ES-I3 (cell line): ENCODE data around the gene SPDYE4.

Source experiments
- H3K36me3 ChIP-seq: 2 replicates; pipeline ENCODE4 v1.6.1; 2013; ENCODE audit warnings: mild to moderate bottlenecking, low read length, control low read depth, moderate library complexity; ENCODE audit not compliant: insufficient read depth
- H3K4me1 ChIP-seq: 2 replicates; pipeline ENCODE4 v1.6.1; 2013; ENCODE audit warnings: mild to moderate bottlenecking, control low read depth, low read length; ENCODE audit not compliant: insufficient read depth
- H3K9ac ChIP-seq: 2 replicates; pipeline ENCODE4 v1.6.1; 2013; ENCODE audit warnings: low read depth, mild to moderate bottlenecking, low read length, moderate library complexity
- H3K9me3 ChIP-seq: 2 replicates; pipeline ENCODE4 v1.6.1; 2013; ENCODE audit warnings: mild to moderate bottlenecking, low read length, moderate library complexity; ENCODE audit not compliant: control insufficient read depth, insufficient read depth

The SPDYE4 gene

DNA sequence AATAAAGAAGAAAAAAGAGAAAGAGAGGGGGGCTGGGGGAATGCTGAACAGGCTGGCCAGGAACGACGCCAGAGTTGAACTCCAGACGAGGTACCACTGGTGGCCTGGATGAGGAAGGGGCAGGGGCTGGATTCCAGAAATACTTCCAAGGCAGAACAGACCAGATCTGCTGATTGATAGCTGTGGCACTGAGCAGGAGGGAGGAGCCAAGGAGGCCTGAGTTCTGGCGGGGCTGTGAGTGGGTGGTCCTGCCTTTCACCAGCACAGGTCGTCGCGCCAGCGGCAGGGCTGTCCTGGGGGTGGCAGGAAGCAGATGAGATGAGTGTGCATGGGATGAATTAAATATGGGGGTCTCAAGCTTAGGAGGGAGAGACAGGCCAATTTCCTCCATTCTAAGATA is 19.2 kb downstream of the SPDYE4 start:
- no peaks in the 10 kb centered on the region for H3K36me3 ChIP-seq
- H3K9ac ChIP-seq: no peak overlapping the region
- H3K4me1 ChIP-seq: peaks cover 7% of the 10 kb centered on the region; the same call in 1 of the 2 replicates
- no peaks in the 10 kb centered on the region for H3K9me3 ChIP-seq

DNA sequence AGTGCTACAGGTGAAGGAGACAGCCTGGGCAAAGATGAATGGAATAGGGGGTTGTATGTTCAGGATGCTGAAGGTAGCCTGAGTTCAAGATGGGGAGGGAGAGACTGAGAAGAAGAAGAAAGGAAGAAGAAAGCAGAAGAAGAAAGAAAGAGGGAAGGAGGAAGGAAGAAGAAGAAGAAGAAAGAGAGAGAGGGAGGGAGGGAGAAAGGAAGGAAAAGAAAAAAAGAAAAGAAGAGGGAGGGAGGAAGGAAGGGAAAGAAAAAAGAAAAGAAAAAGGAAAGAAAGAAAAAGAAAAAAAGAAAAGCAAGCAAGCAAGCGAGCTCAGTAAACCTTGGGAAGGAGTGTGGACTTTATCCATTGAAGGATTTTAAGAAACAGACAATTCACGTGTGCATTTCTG is 21.6 kb downstream of the SPDYE4 start:
- no peak overlapping the region for H3K9ac ChIP-seq

DNA sequence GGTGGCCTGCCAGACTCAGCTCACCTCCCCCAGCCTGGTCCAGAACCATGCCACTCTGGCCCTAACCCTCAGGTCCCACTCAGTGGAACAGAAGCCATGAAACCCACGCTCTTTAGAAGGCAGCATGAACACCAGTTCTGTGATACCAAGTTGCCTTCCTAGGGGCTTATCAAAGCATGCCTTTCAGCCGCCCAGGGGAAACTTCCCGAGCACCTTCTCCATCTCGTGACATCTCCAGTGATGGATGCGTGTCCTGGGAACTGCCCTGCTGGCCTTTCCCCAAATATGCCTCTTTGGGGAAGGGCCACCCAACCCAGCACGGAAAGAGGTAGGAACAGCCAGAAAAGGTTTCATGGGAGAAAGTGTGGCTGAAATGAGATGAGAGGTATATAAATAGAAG is 22.0 kb downstream of the SPDYE4 start:
- no peak overlapping the region for H3K9ac ChIP-seq
- no peaks in the 10 kb centered on the region for H3K36me3 ChIP-seq
- no peaks in the 10 kb centered on the region for H3K9me3 ChIP-seq
- peaks cover 7% of the 10 kb centered on the region; the same call in 1 of the 2 replicates for H3K4me1 ChIP-seq

More for the DNA sequence above, 21.6 kb downstream of the SPDYE4 start:
- H3K9me3 ChIP-seq: no peaks in the 10 kb centered on the region
- peaks cover 7% of the 10 kb centered on the region; the same call in 1 of the 2 replicates for H3K4me1 ChIP-seq
- no peaks in the 10 kb centered on the region for H3K36me3 ChIP-seq

DNA sequence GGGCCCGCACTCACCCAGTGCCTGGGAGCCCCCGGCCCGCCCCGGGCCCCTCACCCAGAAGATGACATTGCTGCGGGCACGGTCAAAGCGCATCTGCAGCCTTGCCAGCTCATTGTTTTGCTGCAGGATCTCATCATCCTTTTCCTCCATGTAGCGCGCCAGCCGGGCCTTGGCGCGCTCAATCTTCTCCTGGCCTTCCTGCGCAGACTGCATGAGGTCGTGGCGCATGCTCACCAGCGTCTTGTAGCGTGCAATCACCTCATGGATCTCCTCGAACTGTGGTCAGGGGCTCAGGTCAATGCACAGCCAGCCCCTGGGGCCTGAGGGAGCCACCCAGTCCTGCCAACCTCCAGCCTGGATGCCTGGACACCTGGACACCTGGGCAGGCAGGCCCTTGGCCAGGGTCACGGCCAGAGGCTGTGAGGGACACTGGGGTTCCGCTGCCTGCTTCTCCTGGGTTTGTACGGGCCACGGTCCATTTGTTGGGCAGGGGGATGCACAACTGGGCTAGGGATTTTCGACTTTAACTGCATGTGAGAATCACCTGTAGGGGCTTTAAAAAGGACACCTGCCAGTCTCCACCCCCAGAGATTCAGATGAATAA is 22.9 kb downstream of the SPDYE4 start:
- H3K9ac ChIP-seq: no peak overlapping the region
- H3K4me1 ChIP-seq: peaks cover 3% of the 10 kb centered on the region; the same call in 1 of the 2 replicates
- no peaks in the 10 kb centered on the region for H3K36me3 ChIP-seq
- H3K9me3 ChIP-seq: no peaks in the 10 kb centered on the region

DNA sequence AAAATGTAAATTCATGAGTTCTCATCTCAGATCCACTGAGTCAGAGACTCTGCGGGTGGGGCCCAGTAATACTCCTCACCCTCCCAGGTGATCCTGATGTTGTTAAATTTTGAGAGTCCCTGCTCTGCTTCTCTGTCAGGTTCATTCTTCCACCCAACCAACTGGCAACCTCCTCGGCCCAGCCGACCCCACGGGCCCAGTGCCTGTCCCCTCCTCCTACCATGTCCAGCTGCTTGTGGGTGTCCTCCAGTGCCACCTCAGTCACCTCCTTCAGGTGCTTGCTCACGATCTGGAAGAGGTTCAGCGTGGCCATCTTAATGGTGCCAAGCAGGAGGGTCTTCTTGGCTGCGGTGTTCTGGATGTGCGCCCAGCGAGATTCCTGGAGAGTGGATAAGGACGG is 23.5 kb downstream of the SPDYE4 start:
- H3K9me3 ChIP-seq: no peaks in the 10 kb centered on the region
- no peaks in the 10 kb centered on the region for H3K36me3 ChIP-seq
- peaks cover 3% of the 10 kb centered on the region; the same call in 1 of the 2 replicates for H3K4me1 ChIP-seq
- no peak overlapping the region for H3K9ac ChIP-seq

DNA sequence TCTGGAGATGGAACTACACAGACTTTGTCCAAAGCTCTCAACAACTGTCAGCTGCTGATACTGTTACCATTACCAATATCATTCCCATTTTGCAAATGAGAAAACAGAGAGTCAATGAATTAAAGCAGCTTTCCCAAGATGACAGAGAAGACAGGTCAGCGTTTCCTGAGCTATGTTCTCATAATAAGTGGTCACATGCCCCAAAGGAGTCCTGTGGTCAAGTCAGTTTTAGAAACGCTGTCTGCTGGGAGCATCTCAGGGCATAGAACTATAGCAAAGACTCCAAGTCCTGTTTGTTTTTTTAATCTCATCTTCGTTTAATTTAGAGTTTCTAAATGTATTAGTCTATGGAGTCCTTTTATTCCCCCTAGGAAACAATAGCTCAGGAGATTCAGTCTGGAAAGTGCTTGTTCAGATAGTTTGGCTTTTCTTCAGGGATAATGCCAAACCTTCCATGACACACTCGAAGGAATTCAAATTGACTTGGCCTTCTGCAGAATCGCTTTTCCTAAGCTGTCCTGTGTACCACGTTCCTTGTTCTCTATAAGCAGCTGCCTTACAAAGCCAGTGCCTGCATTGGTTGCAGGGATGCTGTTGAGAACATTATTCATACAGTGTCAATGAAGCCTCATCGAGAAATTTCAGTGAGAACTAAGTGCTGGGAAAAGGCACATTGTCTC is 25.8 kb downstream of the SPDYE4 start:
- Histone ChIP-seq H3K9ac (no peak overlapping the region), H3K4me1 (peaks cover 3% of the 10 kb centered on the region; the same call in 1 of the 2 replicates), H3K9me3 (no peaks in the 10 kb centered on the region), H3K36me3 (no peaks in the 10 kb centered on the region)

DNA sequence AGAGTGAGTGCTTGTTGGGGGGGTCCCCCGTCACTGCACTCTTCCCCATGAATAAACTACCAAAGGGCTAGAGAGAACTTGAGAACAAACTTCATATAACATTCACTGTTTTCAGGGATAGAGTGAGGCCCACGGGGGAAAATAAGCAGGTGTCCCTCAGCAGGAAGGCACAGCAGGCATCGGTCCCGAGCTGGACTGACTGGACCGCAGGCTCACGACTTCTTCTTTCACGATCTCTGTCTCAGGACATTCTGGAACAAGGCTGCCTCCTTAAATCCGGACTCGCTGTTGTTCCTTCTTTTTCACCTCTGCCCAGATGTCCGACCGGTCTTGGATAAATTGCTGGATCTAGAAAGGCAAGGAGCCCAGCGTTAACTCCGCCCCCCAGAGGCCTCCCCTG is 28.5 kb downstream of the SPDYE4 start:
- H3K4me1 ChIP-seq: peaks cover 3% of the 10 kb centered on the region; the same call in 1 of the 2 replicates
- no peaks in the 10 kb centered on the region for H3K9me3 ChIP-seq
- H3K36me3 ChIP-seq: no peaks in the 10 kb centered on the region
- H3K9ac ChIP-seq: no peak overlapping the region

DNA sequence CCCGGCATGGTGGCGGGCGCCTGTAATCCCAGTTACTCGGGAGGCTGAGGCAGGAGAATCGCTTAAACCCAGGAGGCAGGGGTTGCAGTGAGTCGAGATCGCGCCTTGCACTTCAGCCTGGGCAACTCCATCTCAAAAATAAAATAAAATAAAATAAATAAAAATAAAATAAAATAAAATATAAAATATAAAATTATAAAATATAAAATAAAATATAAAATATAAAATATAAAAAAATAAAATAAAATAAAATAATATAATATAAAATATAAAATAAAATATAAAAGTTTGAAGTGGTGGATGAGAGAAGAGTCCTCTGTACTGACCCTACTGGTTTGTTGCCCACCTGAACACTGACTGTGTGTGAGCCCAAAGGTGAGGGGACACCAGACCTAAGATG is 28.9 kb downstream of the SPDYE4 start:
- H3K36me3 ChIP-seq: no peaks in the 10 kb centered on the region
- peaks cover 3% of the 10 kb centered on the region; the same call in 1 of the 2 replicates for H3K4me1 ChIP-seq
- H3K9ac ChIP-seq: no peak overlapping the region
- no peaks in the 10 kb centered on the region for H3K9me3 ChIP-seq

DNA sequence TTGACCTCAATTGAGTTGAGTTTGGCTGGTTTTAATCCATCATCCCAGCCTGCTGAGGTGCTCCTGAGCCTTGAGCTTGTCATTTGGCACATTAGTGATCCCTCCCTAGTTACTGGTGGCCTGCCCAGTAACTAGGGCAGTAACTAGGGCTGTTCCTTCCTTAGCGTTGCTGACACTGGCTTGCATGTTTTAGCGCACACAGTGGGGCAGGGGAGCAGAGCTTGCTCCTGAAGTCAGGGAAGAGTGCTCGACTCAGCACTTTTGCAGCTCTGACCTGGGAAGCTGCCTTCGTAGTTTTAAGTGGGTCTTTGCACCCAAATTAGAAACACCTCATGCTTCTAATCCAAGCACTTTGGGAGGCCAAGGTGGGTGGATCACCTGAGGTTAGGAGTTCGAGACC is 29.4 kb downstream of the SPDYE4 start:
- H3K36me3 ChIP-seq: no peaks in the 10 kb centered on the region
- peaks cover 3% of the 10 kb centered on the region; the same call in 1 of the 2 replicates for H3K4me1 ChIP-seq
- no peak overlapping the region for H3K9ac ChIP-seq
- H3K9me3 ChIP-seq: no peaks in the 10 kb centered on the region

DNA sequence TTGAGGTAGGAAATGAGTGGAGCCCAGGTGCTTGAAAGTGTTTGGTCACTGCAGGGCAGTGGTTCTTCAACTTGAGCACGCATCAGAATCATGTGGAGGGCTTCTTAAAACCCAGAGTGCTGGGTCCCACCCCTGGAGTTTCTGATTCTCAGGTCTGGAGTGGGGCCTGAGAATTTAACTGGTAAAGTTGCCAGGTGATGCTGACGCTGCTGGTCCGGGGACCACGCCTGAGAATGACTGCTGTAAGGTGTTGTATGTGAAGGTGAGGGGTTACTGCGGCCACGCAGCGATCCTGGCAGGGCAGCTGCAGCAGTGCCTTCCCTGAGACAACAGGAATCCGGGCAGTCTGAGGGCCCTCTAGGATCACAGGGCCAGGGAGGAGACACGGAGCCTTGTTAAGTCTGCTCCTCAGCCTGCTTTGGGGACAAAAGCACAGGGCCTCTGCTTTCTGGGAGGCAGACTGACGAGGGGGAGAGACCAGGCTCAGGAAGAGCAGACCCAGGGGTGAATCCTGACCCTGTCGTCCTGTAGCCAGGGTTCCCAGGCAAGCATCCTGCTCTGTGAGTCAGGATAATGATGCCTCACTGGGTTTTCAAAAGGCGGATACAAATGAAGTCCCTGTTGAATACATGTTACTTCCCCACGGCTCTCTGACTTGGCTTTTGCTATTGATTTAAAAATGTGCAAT is 30.0 kb downstream of the SPDYE4 start:
- no peaks in the 10 kb centered on the region for H3K9me3 ChIP-seq
- no peaks in the 10 kb centered on the region for H3K36me3 ChIP-seq
- peaks cover 3% of the 10 kb centered on the region; the same call in 1 of the 2 replicates for H3K4me1 ChIP-seq
- no peak overlapping the region for H3K9ac ChIP-seq

DNA sequence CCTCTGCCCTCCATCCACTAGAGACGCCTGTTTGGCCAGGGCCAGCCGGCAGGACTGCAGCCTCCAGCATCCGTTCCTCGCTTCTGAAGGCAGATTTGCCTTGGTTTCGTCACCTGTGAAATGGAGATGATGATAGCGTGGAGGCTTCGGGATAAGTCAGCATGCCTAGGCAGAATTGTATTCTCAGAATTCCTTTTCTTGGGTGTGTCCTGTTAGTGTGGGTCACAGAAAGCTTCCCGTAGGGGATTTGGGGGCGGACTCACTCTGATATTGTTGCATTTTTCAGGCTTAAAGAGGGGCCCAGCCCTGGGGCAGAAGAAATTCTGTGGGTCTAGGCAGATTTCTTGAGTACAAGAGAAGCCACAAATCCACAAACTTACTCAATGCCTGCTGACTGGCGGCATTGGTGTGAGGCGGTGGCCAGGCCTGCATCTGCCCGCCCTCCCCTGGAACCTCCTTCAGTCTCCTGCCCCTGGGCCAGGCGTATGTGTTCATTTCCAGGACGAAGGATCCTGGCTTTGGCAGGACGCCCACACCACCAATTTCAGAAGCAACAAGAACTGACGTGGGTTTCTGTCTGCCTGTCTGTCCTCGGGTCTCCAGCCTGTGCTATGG is 31.3 kb downstream of the SPDYE4 start:
- Histone ChIP-seq H3K9ac (no peak overlapping the region), H3K4me1 (peaks cover 5% of the 10 kb centered on the region), H3K9me3 (no peaks in the 10 kb centered on the region), H3K36me3 (no peaks in the 10 kb centered on the region)

DNA sequence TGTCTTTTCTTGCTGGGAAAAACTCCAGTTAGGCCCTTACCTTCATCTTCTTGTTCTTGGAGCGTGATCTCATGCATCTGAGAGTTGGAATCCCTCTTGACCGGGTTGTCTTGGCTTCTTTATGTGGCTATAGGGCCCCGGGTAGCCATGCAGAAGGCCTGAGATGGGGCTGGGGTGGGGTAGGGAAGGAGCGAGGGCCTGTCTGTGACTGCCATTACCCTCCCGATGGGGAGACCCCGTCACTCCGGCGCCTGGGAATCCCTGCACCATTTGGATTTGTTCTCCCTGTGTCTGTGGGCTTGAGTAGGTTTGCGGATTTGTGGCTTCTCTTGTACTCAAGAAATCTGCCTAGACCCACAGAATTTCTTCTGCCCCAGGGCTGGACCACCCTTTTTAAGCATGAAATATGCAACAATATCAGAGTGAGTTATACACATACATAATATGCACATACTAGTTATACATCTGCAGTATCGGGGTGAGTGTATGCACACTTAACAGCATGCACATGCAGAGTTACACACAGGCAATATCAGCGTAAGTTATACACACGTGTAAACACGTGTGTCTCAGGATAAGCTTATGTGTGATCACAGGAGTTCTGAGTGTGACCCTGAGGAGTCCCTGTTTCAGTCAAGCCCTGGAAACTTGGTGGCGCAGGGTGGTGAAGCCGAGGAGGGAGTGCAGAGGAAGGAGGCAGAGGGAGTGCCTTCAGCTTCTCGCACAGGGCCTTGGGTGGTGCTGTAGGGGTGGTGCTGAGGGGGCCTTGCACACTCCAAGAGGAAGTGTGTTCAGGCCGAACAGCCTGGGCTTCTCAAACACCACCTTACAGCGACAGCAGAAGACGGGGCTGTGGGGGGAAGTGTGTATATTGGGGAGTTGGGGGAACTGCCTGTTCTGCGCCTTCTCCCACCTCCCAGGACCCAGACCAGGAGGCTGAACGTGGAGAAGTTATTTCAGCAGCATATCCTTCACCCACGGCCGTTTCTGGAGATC is 32.2 kb downstream of the SPDYE4 start:
- Histone ChIP-seq H3K4me1 (peaks cover 10% of the 10 kb centered on the region), H3K36me3 (no peaks in the 10 kb centered on the region), H3K9me3 (no peaks in the 10 kb centered on the region), H3K9ac (no peak overlapping the region)

DNA sequence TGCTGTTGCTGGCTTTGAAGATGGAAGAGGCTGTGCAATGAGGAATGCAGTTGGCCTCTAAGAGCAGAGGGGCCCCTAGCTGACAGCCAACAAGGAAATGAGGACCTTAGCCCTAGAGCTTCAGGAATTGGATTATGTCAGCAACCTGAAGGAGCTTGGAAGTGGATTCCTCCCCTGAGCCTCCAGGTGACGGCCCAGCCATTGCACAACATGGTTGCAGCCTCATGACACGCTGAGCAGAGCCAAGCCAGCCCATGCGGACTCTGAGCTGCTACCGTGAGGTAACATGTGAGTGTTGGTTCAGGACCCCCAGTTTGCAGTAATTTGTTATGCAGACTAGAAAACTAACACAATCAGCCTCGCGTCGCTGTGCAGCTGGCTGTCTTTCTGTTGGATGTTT is 33.9 kb downstream of the SPDYE4 start:
- Histone ChIP-seq H3K9me3 (no peaks in the 10 kb centered on the region), H3K36me3 (no peaks in the 10 kb centered on the region), H3K9ac (no peak overlapping the region), H3K4me1 (peaks cover 10% of the 10 kb centered on the region)
